Ishikawa (cell line): Measurements from ENCODE around the gene RAD51B.

Experiments used
- CEBPB ChIP-seq: IDR thresholded peaks from 2 replicates; pipeline ENCODE4 v1.6.1; 2012
- EGR1 ChIP-seq: IDR thresholded peaks from 2 replicates; pipeline ENCODE4 v1.6.1; 2012
- EP300 ChIP-seq: IDR thresholded peaks from 2 replicates; pipeline ENCODE4 v1.6.1; 2012; ENCODE audit warnings: borderline replicate concordance
- NFIC ChIP-seq: IDR thresholded peaks from 2 replicates; pipeline ENCODE4 v1.6.1; 2012
- RAD21 ChIP-seq: IDR thresholded peaks from 2 replicates; pipeline ENCODE4 v1.6.1; 2012; ENCODE audit warnings: low read depth
- TAF1 ChIP-seq: IDR thresholded peaks from 2 replicates; pipeline ENCODE4 v1.6.1; 2012; ENCODE audit warnings: low read depth, mild to moderate bottlenecking
- TCF12 ChIP-seq: IDR thresholded peaks from 2 replicates; pipeline ENCODE4 v1.6.1; 2012; ENCODE audit warnings: low read depth
- TEAD4 ChIP-seq: IDR thresholded peaks from 2 replicates; pipeline ENCODE4 v1.6.1; 2012
- YY1 ChIP-seq: IDR thresholded peaks from 2 replicates; pipeline ENCODE4 v1.6.1; 2012; ENCODE audit warnings: low read depth
- TF ChIP-seq, protein P1 (sequence below): IDR thresholded peaks from 2 replicates; pipeline ENCODE4 v1.6.1; 2012; ENCODE audit warnings: low read depth, mild to moderate bottlenecking
- TF ChIP-seq, protein P2 (sequence below): IDR thresholded peaks from 2 replicates; pipeline ENCODE4 v1.6.1; 2012

DNA sequence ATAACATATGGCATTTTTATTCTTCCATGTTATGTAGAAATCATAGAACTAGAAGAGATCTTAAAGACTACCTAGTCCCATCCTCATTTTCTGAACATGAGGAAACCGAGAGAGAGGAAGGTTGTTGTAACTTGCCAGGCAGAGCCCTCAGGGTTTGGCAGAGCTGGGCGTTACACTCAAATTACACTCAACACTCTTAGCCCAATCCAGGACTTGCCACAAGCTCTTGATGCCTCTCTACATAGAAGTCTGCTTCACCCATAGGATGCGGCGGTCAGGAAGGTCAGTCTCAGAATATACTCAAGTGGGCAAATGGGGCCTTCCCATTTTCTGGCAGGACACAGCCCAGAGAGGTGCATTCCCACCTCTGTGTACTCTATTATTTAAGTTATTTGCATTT is 765.2 kb downstream of the RAD51B start:
- TF ChIP-seq TCF12 (no peak), YY1 (no peak), RAD21 (no peak), CEBPB (no peak), EGR1 (no peak), TEAD4 (no peak), NFIC (no peak), EP300 (no peak), TAF1 (no peak)
- TF ChIP-seq, protein P1, sequence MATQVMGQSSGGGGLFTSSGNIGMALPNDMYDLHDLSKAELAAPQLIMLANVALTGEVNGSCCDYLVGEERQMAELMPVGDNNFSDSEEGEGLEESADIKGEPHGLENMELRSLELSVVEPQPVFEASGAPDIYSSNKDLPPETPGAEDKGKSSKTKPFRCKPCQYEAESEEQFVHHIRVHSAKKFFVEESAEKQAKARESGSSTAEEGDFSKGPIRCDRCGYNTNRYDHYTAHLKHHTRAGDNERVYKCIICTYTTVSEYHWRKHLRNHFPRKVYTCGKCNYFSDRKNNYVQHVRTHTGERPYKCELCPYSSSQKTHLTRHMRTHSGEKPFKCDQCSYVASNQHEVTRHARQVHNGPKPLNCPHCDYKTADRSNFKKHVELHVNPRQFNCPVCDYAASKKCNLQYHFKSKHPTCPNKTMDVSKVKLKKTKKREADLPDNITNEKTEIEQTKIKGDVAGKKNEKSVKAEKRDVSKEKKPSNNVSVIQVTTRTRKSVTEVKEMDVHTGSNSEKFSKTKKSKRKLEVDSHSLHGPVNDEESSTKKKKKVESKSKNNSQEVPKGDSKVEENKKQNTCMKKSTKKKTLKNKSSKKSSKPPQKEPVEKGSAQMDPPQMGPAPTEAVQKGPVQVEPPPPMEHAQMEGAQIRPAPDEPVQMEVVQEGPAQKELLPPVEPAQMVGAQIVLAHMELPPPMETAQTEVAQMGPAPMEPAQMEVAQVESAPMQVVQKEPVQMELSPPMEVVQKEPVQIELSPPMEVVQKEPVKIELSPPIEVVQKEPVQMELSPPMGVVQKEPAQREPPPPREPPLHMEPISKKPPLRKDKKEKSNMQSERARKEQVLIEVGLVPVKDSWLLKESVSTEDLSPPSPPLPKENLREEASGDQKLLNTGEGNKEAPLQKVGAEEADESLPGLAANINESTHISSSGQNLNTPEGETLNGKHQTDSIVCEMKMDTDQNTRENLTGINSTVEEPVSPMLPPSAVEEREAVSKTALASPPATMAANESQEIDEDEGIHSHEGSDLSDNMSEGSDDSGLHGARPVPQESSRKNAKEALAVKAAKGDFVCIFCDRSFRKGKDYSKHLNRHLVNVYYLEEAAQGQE = no peak
- TF ChIP-seq, protein P2, sequence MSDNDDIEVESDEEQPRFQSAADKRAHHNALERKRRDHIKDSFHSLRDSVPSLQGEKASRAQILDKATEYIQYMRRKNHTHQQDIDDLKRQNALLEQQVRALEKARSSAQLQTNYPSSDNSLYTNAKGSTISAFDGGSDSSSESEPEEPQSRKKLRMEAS = no peak
